ENCODE results near the gene ETFB.

DNA sequence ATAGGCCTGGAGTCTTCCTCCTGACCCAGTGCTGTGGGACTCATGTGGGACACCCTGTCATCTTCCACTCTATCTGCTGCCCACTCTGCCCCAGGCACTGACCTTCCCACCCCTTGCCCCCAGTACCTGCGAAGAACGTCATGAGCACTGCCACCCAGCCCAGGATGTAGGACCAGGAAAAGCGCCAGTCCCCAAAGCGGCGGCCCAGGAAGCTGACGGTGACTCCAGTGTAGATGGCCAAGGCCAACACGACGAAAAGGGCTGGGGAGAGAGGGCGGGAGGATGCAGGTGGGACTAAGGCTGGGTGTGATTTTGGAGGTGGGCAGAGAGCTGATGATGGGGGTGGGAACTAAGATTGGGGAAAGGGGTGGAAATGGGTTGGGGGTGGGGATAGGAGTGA lies 14.2 kb upstream of the ETFB start:
- TF ChIP-seq, protein P1, sequence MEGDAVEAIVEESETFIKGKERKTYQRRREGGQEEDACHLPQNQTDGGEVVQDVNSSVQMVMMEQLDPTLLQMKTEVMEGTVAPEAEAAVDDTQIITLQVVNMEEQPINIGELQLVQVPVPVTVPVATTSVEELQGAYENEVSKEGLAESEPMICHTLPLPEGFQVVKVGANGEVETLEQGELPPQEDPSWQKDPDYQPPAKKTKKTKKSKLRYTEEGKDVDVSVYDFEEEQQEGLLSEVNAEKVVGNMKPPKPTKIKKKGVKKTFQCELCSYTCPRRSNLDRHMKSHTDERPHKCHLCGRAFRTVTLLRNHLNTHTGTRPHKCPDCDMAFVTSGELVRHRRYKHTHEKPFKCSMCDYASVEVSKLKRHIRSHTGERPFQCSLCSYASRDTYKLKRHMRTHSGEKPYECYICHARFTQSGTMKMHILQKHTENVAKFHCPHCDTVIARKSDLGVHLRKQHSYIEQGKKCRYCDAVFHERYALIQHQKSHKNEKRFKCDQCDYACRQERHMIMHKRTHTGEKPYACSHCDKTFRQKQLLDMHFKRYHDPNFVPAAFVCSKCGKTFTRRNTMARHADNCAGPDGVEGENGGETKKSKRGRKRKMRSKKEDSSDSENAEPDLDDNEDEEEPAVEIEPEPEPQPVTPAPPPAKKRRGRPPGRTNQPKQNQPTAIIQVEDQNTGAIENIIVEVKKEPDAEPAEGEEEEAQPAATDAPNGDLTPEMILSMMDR (IDR thresholded peaks at IDR 0.05; ENCODE audit: low read depth, low read length): no peak
- TF ChIP-seq MYC (IDR thresholded peaks at IDR 0.05; ENCODE audit: low read depth, low read length): no peak
